ENCODE measurements around the gene ZIM2.

DNA sequence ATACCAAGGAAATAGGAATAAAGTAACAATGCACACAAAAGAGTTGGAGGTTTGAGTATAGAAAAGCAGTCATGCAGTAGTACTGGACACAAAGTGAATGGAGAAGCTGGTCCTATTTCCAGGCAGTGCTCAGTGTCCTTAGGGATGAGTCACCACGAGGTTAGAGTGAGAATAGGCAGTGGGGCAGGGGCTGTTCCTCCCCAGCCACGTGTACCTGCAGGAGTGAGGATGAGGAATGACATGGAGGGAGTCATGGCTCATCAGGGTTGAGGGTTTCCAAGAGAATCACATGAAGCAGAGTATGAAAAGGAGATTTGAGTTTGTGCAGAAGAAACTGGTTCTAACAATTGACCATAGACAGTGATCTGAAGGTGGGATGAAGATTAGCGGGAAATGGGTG, 94.2 kb downstream of the ZIM2 start:
- TF ChIP-seq EZH2 (IDR thresholded peaks at IDR 0.05; ENCODE audit: borderline replicate concordance, insufficient read depth, low read depth, low read length, poor library complexity, severe bottlenecking) = no peak
- TF ChIP-seq, protein P1, sequence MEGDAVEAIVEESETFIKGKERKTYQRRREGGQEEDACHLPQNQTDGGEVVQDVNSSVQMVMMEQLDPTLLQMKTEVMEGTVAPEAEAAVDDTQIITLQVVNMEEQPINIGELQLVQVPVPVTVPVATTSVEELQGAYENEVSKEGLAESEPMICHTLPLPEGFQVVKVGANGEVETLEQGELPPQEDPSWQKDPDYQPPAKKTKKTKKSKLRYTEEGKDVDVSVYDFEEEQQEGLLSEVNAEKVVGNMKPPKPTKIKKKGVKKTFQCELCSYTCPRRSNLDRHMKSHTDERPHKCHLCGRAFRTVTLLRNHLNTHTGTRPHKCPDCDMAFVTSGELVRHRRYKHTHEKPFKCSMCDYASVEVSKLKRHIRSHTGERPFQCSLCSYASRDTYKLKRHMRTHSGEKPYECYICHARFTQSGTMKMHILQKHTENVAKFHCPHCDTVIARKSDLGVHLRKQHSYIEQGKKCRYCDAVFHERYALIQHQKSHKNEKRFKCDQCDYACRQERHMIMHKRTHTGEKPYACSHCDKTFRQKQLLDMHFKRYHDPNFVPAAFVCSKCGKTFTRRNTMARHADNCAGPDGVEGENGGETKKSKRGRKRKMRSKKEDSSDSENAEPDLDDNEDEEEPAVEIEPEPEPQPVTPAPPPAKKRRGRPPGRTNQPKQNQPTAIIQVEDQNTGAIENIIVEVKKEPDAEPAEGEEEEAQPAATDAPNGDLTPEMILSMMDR (IDR thresholded peaks at IDR 0.05) = no peak
